ENCODE results near the gene SUFU. TPM values are rescaled to one million over a fixed set of nuclear protein-coding genes. Genes with fewer than 3 reads are reported as not detected.

SUFU gene
- total and polyA plus RNA-seq, 2 of the 4 experiments (the other 2 are of a cell fraction): 2.2 to 11.0 TPM

DNA sequence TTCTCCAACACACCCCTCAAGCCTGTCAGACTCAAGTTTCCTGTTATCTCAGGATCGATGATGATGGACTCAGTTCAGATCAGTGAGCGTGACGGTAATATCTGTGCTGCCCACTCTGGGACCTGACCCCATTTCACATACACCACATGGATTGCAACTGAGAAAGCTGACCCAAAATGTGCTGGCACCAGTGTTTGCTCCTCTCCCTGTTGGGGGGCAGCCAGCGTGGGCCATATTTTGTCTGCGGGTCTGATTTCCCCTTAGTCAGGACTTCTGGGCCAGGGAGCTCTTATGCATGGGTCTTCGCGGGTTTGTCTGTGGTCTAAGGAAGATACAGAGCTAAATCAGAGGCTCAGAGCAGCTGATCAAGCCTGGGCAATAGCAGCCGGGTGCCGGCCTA is 97.9 kb downstream of the SUFU start:
- Histone ChIP-seq H3K14ac (replicated peaks; ENCODE audit: low read depth, low read length) (no peak overlapping the region), H2AK9ac (replicated peaks; ENCODE audit: low read depth, low read length, poor library complexity) (no peak overlapping the region), H2BK5ac (ENCODE audit: low read depth, low read length, poor library complexity, severe bottlenecking) (peak overlapping the region; percentile 86), H3K23ac (ENCODE audit: low read depth, low read length) (no peak overlapping the region), H3K36me3 (ENCODE audit: control insufficient read depth, insufficient read depth, low read length) (peaks cover 35% of the 10 kb centered on the region), H3K27me3 (ENCODE audit: control insufficient read depth, insufficient read depth, low read length) (no peaks in the 10 kb centered on the region), H4K91ac (ENCODE audit: insufficient read depth, low read depth, low read length) (no peak overlapping the region; the same call in 1 of the 2 replicates), H3K56ac (ENCODE audit: extremely low read depth, insufficient read depth, low read length) (no peak overlapping the region), H3K79me1 (ENCODE audit: low read depth in 1 of 2, low read length in 2 of 2) (peaks cover 14 to 51% of the 10 kb centered on the region in 2 experiments; a peak in 3 of 4 replicates), H3K18ac (ENCODE audit: low read depth, low read length) (peak overlapping the region; percentile 21; the same call in 1 of the 2 replicates), H2AK5ac (ENCODE audit: low read depth, low read length) (peak overlapping the region; percentile 17; the same call in 1 of the 2 replicates), H4K5ac (ENCODE audit: low read depth, low read length) (peak overlapping the region; percentile 12; the same call in 1 of the 2 replicates), H2AFZ (replicated peaks; ENCODE audit: low read length, poor library complexity) (no peak overlapping the region), H2BK20ac (ENCODE audit: low read depth, low read length) (peak overlapping the region; percentile 8; the same call in 1 of the 2 replicates), H2BK15ac (ENCODE audit: low read depth, low read length) (peak overlapping the region; percentile 53; the same call in 2 of the 3 replicates), H4K8ac (ENCODE audit: low read depth in 2 of 2, low read length in 2 of 2) (peak overlapping the region in 1 of 2 experiments; percentile 45; a peak in 1 of 4 replicates), H3K9me3 (ENCODE audit: control insufficient read depth, insufficient read depth, low read length) (no peaks in the 10 kb centered on the region), H2BK120ac (ENCODE audit: low read depth, low read length) (peak overlapping the region; percentile 91; the same call in 1 of the 2 replicates), H3K4me2 (ENCODE audit: low read depth, low read length) (no peak overlapping the region), H3K4me3 (ENCODE audit: insufficient read depth, low read depth, low read length) (no peak overlapping the region), H3K9me1 (ENCODE audit: insufficient read depth, low read length) (peaks cover 41% of the 10 kb centered on the region), H3K27ac (ENCODE audit: insufficient read depth, low read length) (peak overlapping the region; percentile 45; the same call in 1 of the 2 replicates), H3K9ac (ENCODE audit: low read depth, low read length) (no peak overlapping the region), H4K20me1 (ENCODE audit: insufficient read depth, low read length) (no peaks in the 10 kb centered on the region), H3K4me1 (ENCODE audit: control insufficient read depth, insufficient read depth, low read length) (peaks cover 46% of the 10 kb centered on the region), H3K4ac (ENCODE audit: low read depth, low read length) (no peak overlapping the region; the same call in 1 of the 2 replicates)
- dilution Hi-C loops (cut with HindIII; ENCODE audit: low sequenced_read_pairs, unreplicated experiment) (no loop called here), intact Hi-C loops (cut with micrococcal nuclease) (no loop called here), in situ Hi-C loops (cut with MboI; ENCODE audit: low sequenced_read_pairs) (no loop called here)
- no peak for ATAC-seq (ENCODE audit: low read depth)
- 94% methylated on average over 7 of the region's 9 CpGs; no CpG with 5 or more reads in 1 of the 2 experiments for WGBS, 2 experiments (ENCODE audit: extremely low coverage in 2 of 2, insufficient read length in 1 of 2)
- CTCF ChIA-PET: no interaction called here
- DNase-seq: no peak
- POLR2A ChIA-PET (ENCODE audit: unreplicated experiment): no interaction called here
- TF ChIP-seq RFX5 (IDR thresholded peaks at IDR 0.05; ENCODE audit: low read depth, low read length) (no peak), RAD21 (IDR thresholded peaks at IDR 0.05; ENCODE audit: low read length) (no peak)
- TF ChIP-seq, protein P1, sequence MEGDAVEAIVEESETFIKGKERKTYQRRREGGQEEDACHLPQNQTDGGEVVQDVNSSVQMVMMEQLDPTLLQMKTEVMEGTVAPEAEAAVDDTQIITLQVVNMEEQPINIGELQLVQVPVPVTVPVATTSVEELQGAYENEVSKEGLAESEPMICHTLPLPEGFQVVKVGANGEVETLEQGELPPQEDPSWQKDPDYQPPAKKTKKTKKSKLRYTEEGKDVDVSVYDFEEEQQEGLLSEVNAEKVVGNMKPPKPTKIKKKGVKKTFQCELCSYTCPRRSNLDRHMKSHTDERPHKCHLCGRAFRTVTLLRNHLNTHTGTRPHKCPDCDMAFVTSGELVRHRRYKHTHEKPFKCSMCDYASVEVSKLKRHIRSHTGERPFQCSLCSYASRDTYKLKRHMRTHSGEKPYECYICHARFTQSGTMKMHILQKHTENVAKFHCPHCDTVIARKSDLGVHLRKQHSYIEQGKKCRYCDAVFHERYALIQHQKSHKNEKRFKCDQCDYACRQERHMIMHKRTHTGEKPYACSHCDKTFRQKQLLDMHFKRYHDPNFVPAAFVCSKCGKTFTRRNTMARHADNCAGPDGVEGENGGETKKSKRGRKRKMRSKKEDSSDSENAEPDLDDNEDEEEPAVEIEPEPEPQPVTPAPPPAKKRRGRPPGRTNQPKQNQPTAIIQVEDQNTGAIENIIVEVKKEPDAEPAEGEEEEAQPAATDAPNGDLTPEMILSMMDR (conservative IDR thresholded peaks at IDR 0.05; ENCODE audit: low read depth, low read length): no peak
- BruUV-seq (replicated peaks): no TSS peak

Data from IMR-90 (cell line).